ENCODE data around the gene TOGARAM2.

Gene TOGARAM2

DNA sequence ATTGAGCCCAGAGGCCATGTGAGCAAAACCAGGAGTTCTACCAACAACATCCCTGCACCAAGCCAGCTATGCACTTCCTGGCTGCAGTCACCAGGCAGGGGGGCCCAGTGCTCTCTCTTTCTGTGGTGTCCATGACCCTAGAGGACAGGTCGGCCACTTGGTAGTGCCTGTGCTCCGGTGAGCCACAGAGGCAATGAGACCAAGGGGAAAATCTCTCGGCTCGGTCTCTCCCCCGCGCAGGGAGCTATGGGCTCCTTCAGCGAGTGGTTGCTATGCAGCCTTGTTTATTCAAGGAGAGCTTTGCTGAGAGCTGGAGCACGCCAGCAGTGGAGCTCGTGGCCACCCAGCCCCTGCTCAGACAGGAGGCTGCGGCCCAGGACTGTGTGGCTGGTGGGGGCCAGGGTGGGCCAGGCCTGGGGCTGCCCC is at the start of gene TOGARAM2:
TOGARAM2 (plus strand) TSS at position 283 of the 426 bp plus-strand sequence. CDS start 13,537 bp downstream, outside the sequence.
- no peaks in the 10 kb centered on the region for H3K36me3 Mint-ChIP-seq (ENCODE audit: low read depth)
- no peaks in the 10 kb centered on the region for H3K27me3 Mint-ChIP-seq
- no peaks in the 10 kb centered on the region for H3K4me1 Mint-ChIP-seq (ENCODE audit: low read depth)
- H3K4me3 Mint-ChIP-seq = no peak within 1 kb of the TSS
- no peak within 1 kb of the TSS for H3K27ac Mint-ChIP-seq
- no peaks in the 10 kb centered on the region for H3K9me3 Mint-ChIP-seq

DNA sequence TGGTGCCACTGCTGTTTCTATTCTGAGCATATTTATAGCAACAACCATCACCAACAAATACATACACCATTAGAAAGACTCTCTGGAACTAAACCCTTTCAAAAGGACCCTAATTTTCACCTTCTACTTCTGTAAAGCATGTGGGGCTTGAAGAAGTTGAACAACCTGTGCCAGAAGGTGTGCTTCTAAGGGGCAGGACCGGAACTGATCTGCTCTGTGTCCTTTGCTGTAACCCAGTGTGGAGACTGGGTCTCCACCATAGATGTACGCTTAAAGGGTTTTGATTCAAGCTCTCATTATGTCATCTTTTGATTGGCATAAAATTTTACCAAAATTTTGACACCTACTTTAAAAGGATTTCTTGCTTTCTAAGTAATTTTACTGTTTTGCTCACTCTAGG is 46.3 kb upstream of the TOGARAM2 start:
- Mint-ChIP-seq H3K9me3 (no peaks in the 10 kb centered on the region), H3K36me3 (ENCODE audit: low read depth) (peaks cover 73% of the 10 kb centered on the region), H3K4me1 (ENCODE audit: low read depth) (peaks cover 2% of the 10 kb centered on the region), H3K4me3 (no peak overlapping the region), H3K27ac (no peak overlapping the region), H3K27me3 (no peaks in the 10 kb centered on the region)

- H3K9me3 Mint-ChIP-seq = no peaks in the 10 kb centered on the region
- no peaks in the 10 kb centered on the region for H3K27me3 Mint-ChIP-seq
- H3K36me3 Mint-ChIP-seq (ENCODE audit: low read depth) = peaks cover 84% of the 10 kb centered on the region
- H3K27ac Mint-ChIP-seq = peak overlapping the region; percentile 29
- H3K4me1 Mint-ChIP-seq (ENCODE audit: low read depth) = peaks cover 2% of the 10 kb centered on the region
- no peak overlapping the region for H3K4me3 Mint-ChIP-seq
These were observed 40.1 kb upstream of the TOGARAM2 start for GRCh38 chr2:28941008-28941407.

DNA sequence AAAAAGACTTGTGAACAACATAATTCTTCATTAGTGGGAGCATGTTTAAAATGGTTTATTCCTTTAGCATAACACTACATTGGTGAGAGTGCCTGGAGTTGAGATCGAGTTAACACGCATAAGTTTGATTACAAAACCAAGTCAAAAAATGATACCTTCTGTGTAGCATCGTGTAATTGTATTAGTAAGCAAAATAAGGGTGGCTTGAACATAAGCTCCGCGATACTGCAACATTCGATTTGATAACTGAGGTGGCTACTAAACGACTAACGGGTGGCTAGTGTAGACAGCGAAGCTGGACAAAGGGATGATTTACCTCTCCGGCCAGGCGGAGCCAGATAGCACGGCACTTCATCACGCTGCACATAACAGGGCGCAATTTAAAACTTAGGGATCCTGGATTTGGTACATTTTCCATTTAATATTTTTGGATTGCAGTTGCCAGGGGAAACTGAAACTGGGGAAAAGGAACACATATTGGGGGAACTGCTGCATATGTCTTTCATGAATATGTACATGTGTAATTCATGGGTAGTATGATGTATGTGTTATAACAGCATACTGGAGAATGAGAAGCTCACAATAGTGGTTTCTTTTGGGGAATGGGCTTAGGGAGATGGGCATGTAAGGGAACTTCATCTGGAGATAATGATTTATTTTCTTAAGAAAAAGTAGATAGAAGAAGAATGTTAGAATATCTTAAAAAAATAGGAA is 36.4 kb upstream of the TOGARAM2 start:
- Mint-ChIP-seq H3K9me3 (peaks cover 4% of the 10 kb centered on the region), H3K4me1 (ENCODE audit: low read depth) (peaks cover 3% of the 10 kb centered on the region), H3K27ac (no peak overlapping the region), H3K4me3 (no peak overlapping the region), H3K27me3 (no peaks in the 10 kb centered on the region), H3K36me3 (ENCODE audit: low read depth) (peaks cover 84% of the 10 kb centered on the region)

DNA sequence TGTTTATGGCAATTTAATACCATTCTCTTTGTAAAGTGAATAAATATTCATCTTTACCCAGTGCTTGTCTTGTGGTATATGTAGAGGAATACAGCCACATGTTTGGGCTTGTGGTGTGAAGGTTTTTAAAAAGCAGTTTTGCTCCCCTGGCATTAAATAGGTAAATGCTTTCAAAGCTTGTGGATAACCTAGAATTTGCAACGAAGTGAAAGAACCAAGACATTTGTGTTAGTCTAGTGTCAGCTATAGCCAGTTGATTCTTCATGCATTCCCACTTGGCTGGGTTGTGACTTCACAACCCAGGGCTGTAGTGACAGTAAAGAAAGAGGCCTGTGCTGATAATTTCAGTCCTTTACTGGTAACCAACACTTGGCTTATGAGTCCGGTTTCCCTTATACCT is 32.9 kb upstream of the TOGARAM2 start:
- peaks cover 17% of the 10 kb centered on the region for H3K4me1 Mint-ChIP-seq (ENCODE audit: low read depth)
- no peak overlapping the region for H3K27ac Mint-ChIP-seq
- peaks cover 60% of the 10 kb centered on the region for H3K36me3 Mint-ChIP-seq (ENCODE audit: low read depth)

DNA sequence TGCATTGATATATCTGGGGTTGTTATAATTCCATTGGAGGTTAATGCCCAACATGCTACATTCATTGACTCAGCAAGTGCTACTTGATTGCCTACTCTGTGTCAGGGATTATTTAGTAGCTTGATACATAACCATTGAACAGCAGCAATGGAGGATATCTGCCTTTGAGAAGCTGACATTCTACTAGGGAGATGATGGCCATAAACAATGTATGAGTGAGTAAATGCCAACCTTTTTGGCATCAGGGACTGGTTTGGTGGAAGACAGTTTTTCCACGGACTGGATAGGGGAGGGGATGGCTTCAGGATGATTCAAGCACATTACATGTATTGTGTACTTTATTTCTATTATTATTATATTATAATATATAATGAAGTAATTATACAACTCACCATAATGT is 31.9 kb upstream of the TOGARAM2 start:
- no peak overlapping the region for H3K4me3 Mint-ChIP-seq
- H3K27ac Mint-ChIP-seq = peak overlapping the region; percentile 31
- H3K9me3 Mint-ChIP-seq = peaks cover 4% of the 10 kb centered on the region
- H3K27me3 Mint-ChIP-seq = no peaks in the 10 kb centered on the region
- peaks cover 17% of the 10 kb centered on the region for H3K4me1 Mint-ChIP-seq (ENCODE audit: low read depth)
- H3K36me3 Mint-ChIP-seq (ENCODE audit: low read depth) = peaks cover 50% of the 10 kb centered on the region

More for the DNA sequence above, 32.9 kb upstream of the TOGARAM2 start:
- peaks cover 4% of the 10 kb centered on the region for H3K9me3 Mint-ChIP-seq
- no peaks in the 10 kb centered on the region for H3K27me3 Mint-ChIP-seq
- no peak overlapping the region for H3K4me3 Mint-ChIP-seq

DNA sequence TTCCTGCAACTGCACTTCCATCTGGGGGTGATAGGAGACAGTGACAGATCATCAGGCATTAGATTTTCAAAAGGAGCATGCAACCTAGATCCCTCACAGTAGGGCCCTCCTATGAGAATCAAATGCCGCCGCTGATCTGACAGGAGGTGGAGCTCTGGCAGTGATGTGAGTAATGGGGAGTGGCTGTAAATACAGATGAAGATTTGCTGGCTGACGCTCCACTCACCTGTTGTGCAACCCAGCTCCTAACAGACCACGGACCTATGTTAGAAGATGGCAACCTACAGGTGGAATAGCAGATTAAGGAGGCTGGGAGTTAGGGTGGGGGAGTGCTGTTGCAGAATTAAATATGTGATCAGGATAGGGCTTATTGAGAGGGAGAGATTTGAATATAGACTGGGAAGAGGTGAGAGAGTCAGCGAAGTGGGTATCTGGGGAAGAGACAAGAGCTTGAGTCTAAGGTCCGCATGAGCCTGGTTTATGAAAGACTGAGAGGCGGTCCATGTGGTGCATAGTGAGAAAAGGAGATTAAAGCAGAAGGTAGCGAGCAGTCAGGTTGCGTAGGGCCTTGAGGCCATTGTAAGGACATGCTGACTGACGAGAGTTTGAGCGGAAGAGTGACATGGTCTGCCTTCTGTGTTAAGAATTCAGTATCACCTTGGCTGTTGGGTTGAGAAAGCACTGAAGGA is 31.3 kb upstream of the TOGARAM2 start:
- H3K4me1 Mint-ChIP-seq (ENCODE audit: low read depth) = peaks cover 17% of the 10 kb centered on the region
- H3K9me3 Mint-ChIP-seq = peaks cover 4% of the 10 kb centered on the region
- H3K27me3 Mint-ChIP-seq = no peaks in the 10 kb centered on the region
- peak overlapping the region; percentile 36 for H3K27ac Mint-ChIP-seq
- H3K4me3 Mint-ChIP-seq = no peak overlapping the region
- H3K36me3 Mint-ChIP-seq (ENCODE audit: low read depth) = peaks cover 44% of the 10 kb centered on the region

- Mint-ChIP-seq H3K27me3 (no peaks in the 10 kb centered on the region), H3K4me3 (no peak overlapping the region), H3K4me1 (ENCODE audit: low read depth) (peaks cover 21% of the 10 kb centered on the region), H3K9me3 (peaks cover 4% of the 10 kb centered on the region), H3K36me3 (ENCODE audit: low read depth) (peaks cover 33% of the 10 kb centered on the region), H3K27ac (no peak overlapping the region)
These were observed 30.0 kb upstream of the TOGARAM2 start for GRCh38 chr2:28950941-28951630.

DNA sequence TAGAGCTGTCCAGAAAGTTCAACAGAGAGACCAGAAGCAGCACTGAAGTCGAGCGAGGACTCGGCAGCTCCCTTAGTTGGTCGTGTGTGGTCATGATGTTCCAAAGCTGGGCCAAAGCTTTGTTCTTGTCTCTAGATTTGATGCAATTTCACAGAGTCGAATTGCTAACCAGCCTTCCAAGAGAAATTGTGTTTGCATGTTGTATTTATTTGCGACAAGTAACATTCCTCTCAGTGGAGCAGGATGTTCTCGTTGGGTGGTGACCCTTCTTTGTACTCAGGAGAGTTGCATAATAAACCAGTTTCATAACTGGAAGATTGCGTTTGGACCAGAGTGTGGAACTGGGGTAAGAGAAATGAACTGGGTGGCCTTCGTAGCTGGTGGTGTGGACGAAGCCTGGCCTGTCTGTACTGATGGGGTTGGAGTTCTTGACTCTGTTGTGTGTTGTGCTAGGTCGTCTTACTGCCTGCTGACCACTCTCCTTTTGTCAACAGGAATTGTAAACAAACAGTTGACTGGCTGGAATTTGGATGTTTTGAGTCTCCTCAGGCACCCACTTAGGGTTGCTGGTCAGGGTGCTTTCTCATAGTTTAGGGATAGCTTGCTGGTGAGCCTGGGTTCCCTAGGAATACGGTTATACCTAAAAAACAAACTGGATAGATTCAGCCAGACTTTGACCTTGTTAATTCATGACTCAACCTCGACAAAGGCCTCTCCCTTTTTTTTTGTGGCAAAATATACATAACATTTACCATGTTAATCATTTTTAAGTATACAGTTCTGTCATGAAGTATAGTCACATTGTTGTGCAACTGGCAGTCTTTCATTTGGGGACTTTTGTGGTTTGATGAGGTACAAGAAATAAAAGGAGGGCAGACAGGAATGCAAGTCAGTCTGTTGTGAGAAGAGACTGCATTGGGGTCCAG is 28.9 kb upstream of the TOGARAM2 start:
- Mint-ChIP-seq H3K27ac (peak overlapping the region; percentile 34), H3K27me3 (no peaks in the 10 kb centered on the region), H3K4me3 (no peak overlapping the region), H3K4me1 (ENCODE audit: low read depth) (peaks cover 26% of the 10 kb centered on the region), H3K9me3 (no peaks in the 10 kb centered on the region), H3K36me3 (ENCODE audit: low read depth) (peaks cover 23% of the 10 kb centered on the region)

- Mint-ChIP-seq H3K27me3 (no peaks in the 10 kb centered on the region), H3K27ac (peak overlapping the region; percentile 34), H3K36me3 (ENCODE audit: low read depth) (peaks cover 20% of the 10 kb centered on the region), H3K4me3 (no peak overlapping the region), H3K4me1 (ENCODE audit: low read depth) (peaks cover 26% of the 10 kb centered on the region), H3K9me3 (no peaks in the 10 kb centered on the region)
These were observed 28.3 kb upstream of the TOGARAM2 start for GRCh38 chr2:28952836-28953211.

GRCh38 chr2:28955467-28955866 is 25.6 kb upstream of the TOGARAM2 start:
- H3K4me1 Mint-ChIP-seq (ENCODE audit: low read depth) = peaks cover 23% of the 10 kb centered on the region
- H3K4me3 Mint-ChIP-seq = no peak overlapping the region
- peaks cover under 1% of the 10 kb centered on the region for H3K36me3 Mint-ChIP-seq (ENCODE audit: low read depth)
- no peaks in the 10 kb centered on the region for H3K9me3 Mint-ChIP-seq
- no peak overlapping the region for H3K27ac Mint-ChIP-seq
- no peaks in the 10 kb centered on the region for H3K27me3 Mint-ChIP-seq

DNA sequence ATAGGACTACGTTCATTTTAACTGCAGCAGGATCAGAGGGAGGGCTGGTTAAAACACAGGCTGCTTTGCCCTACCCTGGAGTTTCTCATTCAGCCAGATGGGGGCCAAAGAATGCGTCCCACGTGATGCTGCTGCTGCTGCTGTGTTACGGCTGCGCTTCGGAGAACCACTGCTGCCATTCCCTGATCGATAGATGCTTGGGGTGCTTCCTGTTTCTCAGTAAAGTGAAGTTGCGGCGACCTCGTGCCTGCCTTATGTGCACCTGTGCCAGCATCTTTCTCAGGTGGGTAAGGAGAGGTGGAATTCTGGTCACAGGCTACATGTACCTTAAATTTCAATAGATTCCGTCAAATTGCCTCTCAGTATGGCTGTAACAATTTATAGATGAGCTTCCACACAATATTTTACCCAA is 24.7 kb upstream of the TOGARAM2 start:
- H3K36me3 Mint-ChIP-seq (ENCODE audit: low read depth) = no peaks in the 10 kb centered on the region
- H3K27ac Mint-ChIP-seq = no peak overlapping the region
- no peaks in the 10 kb centered on the region for H3K27me3 Mint-ChIP-seq
- peaks cover 23% of the 10 kb centered on the region for H3K4me1 Mint-ChIP-seq (ENCODE audit: low read depth)
- H3K9me3 Mint-ChIP-seq = no peaks in the 10 kb centered on the region
- peak overlapping the region; percentile 70 for H3K4me3 Mint-ChIP-seq

DNA sequence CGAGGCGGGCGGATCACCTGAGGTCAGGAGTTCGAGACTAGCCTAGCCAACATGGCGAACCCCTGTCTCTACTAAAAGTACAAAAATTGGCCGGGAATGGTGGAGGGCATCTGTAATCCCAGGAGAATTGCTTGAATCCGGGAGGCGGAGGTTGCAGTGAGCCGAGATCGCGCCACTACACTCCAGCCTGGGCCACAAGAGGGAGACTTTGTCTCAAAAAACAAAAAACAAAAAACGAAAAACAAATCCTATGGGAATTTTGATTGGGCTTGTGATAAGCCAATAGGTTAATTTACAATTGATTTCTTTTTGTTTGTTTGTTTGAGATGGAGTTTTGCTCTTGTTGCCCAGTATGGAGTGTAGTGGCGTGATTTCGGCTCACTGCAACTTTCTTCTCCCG is 24.2 kb upstream of the TOGARAM2 start:
- H3K27me3 Mint-ChIP-seq = no peaks in the 10 kb centered on the region
- no peaks in the 10 kb centered on the region for H3K9me3 Mint-ChIP-seq
- peaks cover 21% of the 10 kb centered on the region for H3K4me1 Mint-ChIP-seq (ENCODE audit: low read depth)
- H3K4me3 Mint-ChIP-seq = peak overlapping the region; percentile 70
- H3K27ac Mint-ChIP-seq = no peak overlapping the region
- H3K36me3 Mint-ChIP-seq (ENCODE audit: low read depth) = no peaks in the 10 kb centered on the region

DNA sequence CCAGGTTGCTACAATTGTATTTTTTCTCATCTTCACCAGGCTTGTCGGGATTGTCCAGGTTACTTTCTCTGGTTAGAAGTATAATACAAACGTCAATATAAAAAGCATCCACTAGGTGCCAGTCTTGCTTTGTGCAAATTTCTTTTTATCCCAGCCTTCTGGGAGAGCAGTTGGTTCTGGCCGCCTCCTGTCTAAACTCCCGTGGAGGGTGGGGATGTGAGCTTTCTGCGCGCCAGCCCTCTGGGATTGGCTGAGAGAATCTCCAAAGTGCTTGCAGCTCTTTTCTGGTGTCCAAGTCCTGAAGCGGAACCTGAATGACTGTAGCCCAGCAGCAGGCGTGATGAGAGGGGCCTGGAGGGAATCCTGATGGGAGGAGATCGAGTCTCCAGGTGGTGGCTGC is 22.4 kb upstream of the TOGARAM2 start:
- H3K9me3 Mint-ChIP-seq = no peaks in the 10 kb centered on the region
- H3K4me3 Mint-ChIP-seq = no peak overlapping the region
- H3K4me1 Mint-ChIP-seq (ENCODE audit: low read depth) = peaks cover 12% of the 10 kb centered on the region
- H3K27ac Mint-ChIP-seq = no peak overlapping the region
- H3K27me3 Mint-ChIP-seq = no peaks in the 10 kb centered on the region
- H3K36me3 Mint-ChIP-seq (ENCODE audit: low read depth) = no peaks in the 10 kb centered on the region
